HFFc6 (cell line): ENCODE measurements around the gene TSPAN9. TPM values are rescaled to one million over a fixed set of nuclear protein-coding genes. Genes with fewer than 3 reads are reported as not detected.
"Not testable (repeated sequence)": the region's sequence is repeated elsewhere in the genome, so short reads cannot be mapped to it uniquely, and the experiment has no call there.

Source experiments
- DNase-seq: peaks from one replicate; pipeline ENCODE4 v3.0.0-alpha.2; 2018
- H3K27ac Mint-ChIP-seq: 2 replicates; pipeline ENCODE4 v1.8.0; 2020; ENCODE audit warnings: mild to moderate bottlenecking, mixed read lengths
- H3K27me3 Mint-ChIP-seq: 2 replicates; pipeline ENCODE4 v1.8.0; 2021; ENCODE audit warnings: mild to moderate bottlenecking, moderate library complexity, mixed read lengths; ENCODE audit not compliant: insufficient read depth
- H3K36me3 Mint-ChIP-seq: 2 replicates; pipeline ENCODE4 v1.8.0; 2021; ENCODE audit warnings: low read depth, mixed read lengths
- H3K4me1 Mint-ChIP-seq: 2 replicates; pipeline ENCODE4 v1.8.0; 2020; ENCODE audit warnings: low read depth, mixed read lengths
- H3K4me3 Mint-ChIP-seq: 2 replicates; pipeline ENCODE4 v1.8.0; 2020; ENCODE audit warnings: mild to moderate bottlenecking, moderate library complexity, mixed read lengths
- H3K9me3 Mint-ChIP-seq: 2 replicates; pipeline ENCODE4 v1.8.0; 2020; ENCODE audit warnings: mild to moderate bottlenecking, mixed read lengths
- CTCF ChIP-seq: fragments of 200-600 bp; sonication (generic); IDR thresholded peaks from 2 replicates; pipeline ENCODE4 v1.5.0; 2021; ENCODE audit warnings: antibody characterized with exemption, mild to moderate bottlenecking
- total RNA-seq, 6 experiments: library from RNA; stranded (reverse); fragmentation: NEBNext Ultra II Directional; extraction: Animal tissue kit (Norgen Biotek cat#: 25700); gene quantifications; 2 replicates in 1 of 6; 3 replicates in 5 of 6; pipeline ENCODE4 v1.2.3, GENCODE V29; 2021

The TSPAN9 gene
- total RNA-seq, 6 experiments from 2014 or later = 18.1 to 35.8 (median 22.7) TPM

DNA sequence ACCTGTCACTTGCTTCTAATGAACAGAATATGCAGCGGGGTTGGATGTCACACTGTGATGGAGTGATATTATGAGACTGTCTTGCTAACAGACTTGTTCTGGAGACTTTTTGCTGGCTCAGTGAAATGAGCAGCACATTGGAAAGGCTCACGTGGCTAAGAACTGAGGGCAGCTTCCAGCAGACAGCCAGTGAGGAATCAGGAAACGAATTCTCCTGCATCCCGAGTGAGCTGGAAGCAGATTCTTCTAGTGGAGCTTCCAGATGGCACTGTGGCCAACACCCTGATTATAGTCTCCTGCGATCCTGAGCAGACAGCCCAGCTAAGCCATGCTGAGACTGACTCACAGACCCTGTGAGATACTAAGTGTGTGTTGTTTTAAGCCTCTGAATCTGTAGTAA, 16.1 kb upstream of the TSPAN9 start:
- Mint-ChIP-seq H3K4me1 (peaks cover 16% of the 10 kb centered on the region), H3K36me3 (peaks cover 8% of the 10 kb centered on the region; the same call in 1 of the 2 replicates), H3K4me3 (no peak overlapping the region; the same call in 1 of the 2 replicates), H3K27me3 (peaks cover 40% of the 10 kb centered on the region), H3K9me3 (peaks cover 10% of the 10 kb centered on the region), H3K27ac (no peak overlapping the region)
- DNase-seq = peak; percentile 78
- TF ChIP-seq CTCF = no peak

DNA sequence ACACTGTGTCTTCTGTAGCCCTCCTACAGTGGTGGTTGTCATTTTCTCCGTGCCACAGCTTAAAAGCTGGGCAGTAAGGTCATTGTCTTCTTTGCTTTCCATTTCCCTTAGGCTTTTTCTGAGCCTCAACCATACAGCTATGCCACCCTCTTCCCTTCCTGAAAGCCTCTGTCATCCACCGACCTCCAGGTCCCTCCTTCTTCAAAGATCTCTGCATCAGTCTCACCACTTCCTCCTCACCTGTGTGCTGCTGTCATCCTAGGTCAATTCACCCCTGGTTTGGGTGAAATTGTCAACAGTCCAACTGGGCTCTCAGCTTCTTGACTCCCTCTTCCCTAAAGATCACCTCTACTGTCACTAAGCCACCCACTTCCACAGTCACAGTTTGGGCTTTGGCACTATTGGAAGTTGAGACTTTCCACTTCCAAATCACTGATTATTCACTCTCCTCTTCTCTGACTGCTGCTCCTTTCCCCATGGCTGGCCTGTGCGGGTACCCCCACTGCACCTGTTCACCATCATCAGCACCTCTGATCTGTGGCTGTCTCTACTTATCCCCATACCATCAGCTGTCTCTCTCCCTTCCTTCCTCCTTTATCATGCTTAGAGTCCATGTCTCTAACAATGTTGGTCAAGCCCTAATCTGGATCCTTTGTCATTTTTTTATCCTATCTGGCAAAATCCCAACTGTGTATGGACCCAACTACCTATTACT, 15.5 kb upstream of the TSPAN9 start:
- Mint-ChIP-seq H3K4me1 (peaks cover 16% of the 10 kb centered on the region), H3K36me3 (peaks cover 8% of the 10 kb centered on the region; the same call in 1 of the 2 replicates), H3K27me3 (peaks cover 43% of the 10 kb centered on the region), H3K9me3 (peaks cover 10% of the 10 kb centered on the region), H3K27ac (no peak overlapping the region), H3K4me3 (no peak overlapping the region; the same call in 1 of the 2 replicates)
- DNase-seq = no peak
- no peak for TF ChIP-seq CTCF

- H3K9me3 Mint-ChIP-seq = peaks cover 10% of the 10 kb centered on the region
- peaks cover 8% of the 10 kb centered on the region; the same call in 1 of the 2 replicates for H3K36me3 Mint-ChIP-seq
- DNase-seq = no peak
- peaks cover 16% of the 10 kb centered on the region for H3K4me1 Mint-ChIP-seq
- peaks cover 45% of the 10 kb centered on the region for H3K27me3 Mint-ChIP-seq
- TF ChIP-seq CTCF = no peak
- no peak overlapping the region for H3K4me3 Mint-ChIP-seq
- H3K27ac Mint-ChIP-seq = no peak overlapping the region
These were observed 11.9 kb upstream of the TSPAN9 start for GRCh38 chr12:3065300-3065699.

- peak; percentile 13 for DNase-seq
- not testable (repeated sequence) for H3K4me3 Mint-ChIP-seq, H3K27ac Mint-ChIP-seq, H3K9me3 Mint-ChIP-seq, H3K36me3 Mint-ChIP-seq
- peaks cover 13% of the 10 kb centered on the region for H3K4me1 Mint-ChIP-seq
- peaks cover 43% of the 10 kb centered on the region for H3K27me3 Mint-ChIP-seq
These were observed 11.3 kb upstream of the TSPAN9 start for GRCh38 chr12:3065846-3066245.

DNA sequence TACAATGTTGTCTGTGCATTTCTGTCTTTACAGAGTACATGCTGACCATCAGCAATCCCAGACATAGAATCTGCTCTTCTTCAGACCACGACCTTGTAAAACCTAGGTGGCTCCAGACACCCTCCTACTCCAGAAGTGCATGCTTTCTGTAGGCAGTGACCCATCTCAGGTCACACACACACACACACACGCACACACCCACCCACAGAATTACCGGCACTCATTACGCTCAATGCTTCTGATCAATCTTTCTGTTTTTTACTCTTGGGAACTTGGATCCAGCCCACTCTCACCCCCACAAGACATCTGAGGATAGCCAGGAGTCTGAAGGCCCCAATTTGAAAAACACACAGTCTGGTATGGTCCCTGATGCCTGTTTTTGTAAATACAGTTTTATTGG, 7.5 kb upstream of the TSPAN9 start:
- DNase-seq = no peak
- no peaks in the 10 kb centered on the region; the same call in 1 of the 2 replicates for H3K9me3 Mint-ChIP-seq
- peaks cover 26% of the 10 kb centered on the region for H3K27me3 Mint-ChIP-seq
- no peak overlapping the region for H3K4me3 Mint-ChIP-seq
- H3K36me3 Mint-ChIP-seq = no peaks in the 10 kb centered on the region
- no peak for TF ChIP-seq CTCF
- no peak overlapping the region for H3K27ac Mint-ChIP-seq
- H3K4me1 Mint-ChIP-seq = peaks cover 10% of the 10 kb centered on the region

- Mint-ChIP-seq H3K4me1 (peaks cover 14% of the 10 kb centered on the region), H3K27me3 (peaks cover 18% of the 10 kb centered on the region), H3K27ac (no peak overlapping the region), H3K9me3 (no peaks in the 10 kb centered on the region), H3K36me3 (no peaks in the 10 kb centered on the region), H3K4me3 (no peak overlapping the region)
- no peak for DNase-seq
- TF ChIP-seq CTCF = no peak
These were observed 6.1 kb upstream of the TSPAN9 start for GRCh38 chr12:3071107-3071506.
